Tibial nerve (tissue), 4 donors: ENCODE results near the gene SPOCK3. TPM values are rescaled to one million over a fixed set of nuclear protein-coding genes. Genes with fewer than 3 reads are reported as not detected.

ENCODE experiments used
- DNase-seq, 2 donors: peaks; one replicate each; pipeline ENCODE4 v3.0.0-alpha.2; 2019; ENCODE audit warnings: low spot score in 2 of 2
- H3K27ac ChIP-seq, 4 donors: fragments of 200-600 bp; sonication (generic) in 3 of 4; one replicate each; pipeline ENCODE4 v1.5.1; 2017 to 2019; ENCODE audit warnings: mild to moderate bottlenecking in 1 of 4
- H3K27me3 ChIP-seq, 2 donors: fragments of 200-600 bp; sonication (generic) in 1 of 2; one replicate each; pipeline versions ENCODE4 v1.5.1 to v1.6.0; 2017 to 2019
- H3K36me3 ChIP-seq, 3 donors: fragments of 200-600 bp; sonication (generic); one replicate each; pipeline ENCODE4 v1.5.1; 2018 to 2019
- H3K4me1 ChIP-seq, 4 donors: fragments of 200-600 bp; sonication (generic) in 3 of 4; one replicate each; pipeline ENCODE4 v1.5.1; 2017 to 2019
- H3K4me3 ChIP-seq, 4 donors: fragments of 200-600 bp; sonication (generic) in 3 of 4; one replicate each; pipeline ENCODE4 v1.5.1; 2017 to 2019; ENCODE audit warnings: mild to moderate bottlenecking in 1 of 4, moderate library complexity in 1 of 4
- H3K9me3 ChIP-seq, 4 donors: fragments of 200-600 bp; sonication (generic) in 3 of 4; one replicate each; pipeline ENCODE4 v1.5.1; 2017 to 2019
- EP300 ChIP-seq, 2 donors: sonication (generic); formaldehyde crosslinking; IDR thresholded peaks; one replicate each; pipeline ENCODE4 v1.6.1; 2017; ENCODE audit warnings: antibody characterized with exemption in 2 of 2, mild to moderate bottlenecking in 1 of 2
- POLR2A ChIP-seq, 2 donors: fragments of 450-650 bp; IDR thresholded peaks; one replicate each; pipeline ENCODE4 v1.6.1; 2017; ENCODE audit warnings: antibody characterized with exemption in 2 of 2, mild to moderate bottlenecking in 2 of 2, moderate library complexity in 2 of 2
- WGBS, 2 donors: methylation state at CpG; one replicate each; pipeline ENCODE4 v1.1.5; 2018; 5-methylcytosine and 5-hydroxymethylcytosine counted together
- total RNA-seq, 4 donors: library from RNA; depleted of rRNA; stranded (reverse); fragments of >200 nt; gene quantifications; one replicate each; pipeline ENCODE4 v1.1.0, GENCODE V29; 2016
- TF ChIP-seq, protein P1 (sequence below), 5 experiments: fragments of 200-600 bp in 3 of 5; fragments of 450-650 bp in 2 of 5; sonication (generic) in 3 of 5; IDR thresholded peaks; one replicate each; pipeline ENCODE4 v1.5.1; 2016 to 2019; ENCODE audit warnings: antibody characterized with exemption in 5 of 5, mild to moderate bottlenecking in 3 of 5, moderate library complexity in 2 of 5

SPOCK3 gene
- total RNA-seq, 4 donors from 2014 or later, result 1.5 TPM; not detected in 3

DNA sequence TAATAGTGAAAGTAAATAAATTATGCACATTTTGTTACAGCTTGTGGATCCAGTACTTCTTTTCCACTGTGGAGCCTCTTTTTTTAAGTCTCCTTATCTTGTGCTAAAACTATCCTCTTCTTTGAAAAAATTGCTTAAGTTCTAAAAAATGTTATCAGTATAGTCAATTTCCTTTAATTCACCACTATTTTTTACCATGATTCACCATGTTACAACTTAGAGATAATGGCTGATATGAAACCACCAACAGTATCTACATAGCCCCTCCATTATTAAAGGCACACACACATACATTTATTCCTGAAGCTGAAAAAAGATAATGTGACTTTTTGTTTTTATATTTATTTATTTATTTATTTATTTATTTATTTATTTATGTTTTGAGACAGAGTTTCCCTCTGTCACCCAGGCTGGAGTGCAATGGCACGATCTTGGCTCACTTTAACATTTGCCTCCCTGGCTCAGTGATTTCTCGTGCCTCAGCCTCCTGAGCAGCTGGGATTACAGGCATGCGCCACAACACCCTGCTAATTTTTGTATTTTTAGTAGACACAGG lies 243.2 kb downstream of the SPOCK3 start:
- H3K9me3 ChIP-seq, result no peaks in the 10 kb centered on the region
- DNase-seq, result no peak
- H3K27me3 ChIP-seq, result no peaks in the 10 kb centered on the region
- no peaks in the 10 kb centered on the region for H3K36me3 ChIP-seq
- WGBS, 2 donors, result 94% methylated on average over 3 of the region's 3 CpGs
- no peaks in the 10 kb centered on the region for H3K4me1 ChIP-seq
- TF ChIP-seq EP300 (IDR thresholded peaks at IDR 0.05) (no peak), POLR2A (IDR thresholded peaks at IDR 0.05) (no peak)
- TF ChIP-seq, protein P1, sequence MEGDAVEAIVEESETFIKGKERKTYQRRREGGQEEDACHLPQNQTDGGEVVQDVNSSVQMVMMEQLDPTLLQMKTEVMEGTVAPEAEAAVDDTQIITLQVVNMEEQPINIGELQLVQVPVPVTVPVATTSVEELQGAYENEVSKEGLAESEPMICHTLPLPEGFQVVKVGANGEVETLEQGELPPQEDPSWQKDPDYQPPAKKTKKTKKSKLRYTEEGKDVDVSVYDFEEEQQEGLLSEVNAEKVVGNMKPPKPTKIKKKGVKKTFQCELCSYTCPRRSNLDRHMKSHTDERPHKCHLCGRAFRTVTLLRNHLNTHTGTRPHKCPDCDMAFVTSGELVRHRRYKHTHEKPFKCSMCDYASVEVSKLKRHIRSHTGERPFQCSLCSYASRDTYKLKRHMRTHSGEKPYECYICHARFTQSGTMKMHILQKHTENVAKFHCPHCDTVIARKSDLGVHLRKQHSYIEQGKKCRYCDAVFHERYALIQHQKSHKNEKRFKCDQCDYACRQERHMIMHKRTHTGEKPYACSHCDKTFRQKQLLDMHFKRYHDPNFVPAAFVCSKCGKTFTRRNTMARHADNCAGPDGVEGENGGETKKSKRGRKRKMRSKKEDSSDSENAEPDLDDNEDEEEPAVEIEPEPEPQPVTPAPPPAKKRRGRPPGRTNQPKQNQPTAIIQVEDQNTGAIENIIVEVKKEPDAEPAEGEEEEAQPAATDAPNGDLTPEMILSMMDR (IDR thresholded peaks at IDR 0.05), result no peak
- H3K27ac ChIP-seq, result no peak overlapping the region
- no peak overlapping the region for H3K4me3 ChIP-seq

DNA sequence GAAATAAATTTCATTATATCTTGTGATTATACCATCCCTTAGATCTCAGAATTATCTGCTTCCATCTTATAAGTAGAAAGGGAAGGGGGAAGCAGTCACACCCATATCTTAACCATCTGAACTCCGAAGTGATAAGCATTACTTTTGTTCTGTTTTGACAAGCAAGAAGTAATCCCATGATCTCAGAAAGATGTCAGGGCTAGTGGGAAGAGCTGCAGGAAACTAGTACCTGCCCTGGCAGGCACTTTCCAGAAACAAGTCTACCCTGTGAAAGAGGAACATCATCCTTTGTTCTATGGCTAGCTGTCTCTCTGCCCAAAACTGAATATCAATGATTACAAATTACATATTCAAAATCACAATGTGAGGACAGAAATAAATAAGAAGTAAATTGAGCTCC lies 244.4 kb downstream of the SPOCK3 start:
- no peak overlapping the region for H3K27ac ChIP-seq
- H3K9me3 ChIP-seq, result no peaks in the 10 kb centered on the region
- 67 to 83% methylated on average over 1 of the region's 1 CpG for WGBS, 2 donors
- no peaks in the 10 kb centered on the region for H3K4me1 ChIP-seq
- H3K27me3 ChIP-seq, result no peaks in the 10 kb centered on the region
- DNase-seq, result no peak
- no peak overlapping the region for H3K4me3 ChIP-seq
- TF ChIP-seq EP300 (IDR thresholded peaks at IDR 0.05) (no peak), POLR2A (IDR thresholded peaks at IDR 0.05) (no peak)
- TF ChIP-seq, protein P1 (IDR thresholded peaks at IDR 0.05), result no peak
- H3K36me3 ChIP-seq, result no peaks in the 10 kb centered on the region

DNA sequence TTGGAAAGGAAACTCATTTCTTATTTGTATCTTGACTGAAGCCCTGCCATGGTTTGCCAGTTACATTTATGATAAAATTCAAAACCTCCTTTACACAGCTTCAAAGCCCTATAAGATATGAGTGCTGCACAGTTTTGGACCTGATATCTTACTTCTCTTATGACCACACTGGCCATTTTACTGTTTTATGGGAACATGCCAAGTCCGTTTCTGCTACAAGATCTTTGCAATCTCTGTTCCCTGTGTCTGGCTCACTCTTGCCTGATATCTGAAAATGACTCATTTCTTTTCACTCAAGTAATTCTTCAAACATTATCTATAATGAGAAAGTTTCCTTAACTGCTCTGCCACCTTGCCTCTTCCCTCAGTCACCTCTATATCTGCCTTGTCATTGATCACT lies 247.3 kb downstream of the SPOCK3 start:
- WGBS, 2 donors, result 68% methylated on average over 1 of the region's 1 CpG
- no peaks in the 10 kb centered on the region for H3K4me1 ChIP-seq
- no peak for DNase-seq

DNA sequence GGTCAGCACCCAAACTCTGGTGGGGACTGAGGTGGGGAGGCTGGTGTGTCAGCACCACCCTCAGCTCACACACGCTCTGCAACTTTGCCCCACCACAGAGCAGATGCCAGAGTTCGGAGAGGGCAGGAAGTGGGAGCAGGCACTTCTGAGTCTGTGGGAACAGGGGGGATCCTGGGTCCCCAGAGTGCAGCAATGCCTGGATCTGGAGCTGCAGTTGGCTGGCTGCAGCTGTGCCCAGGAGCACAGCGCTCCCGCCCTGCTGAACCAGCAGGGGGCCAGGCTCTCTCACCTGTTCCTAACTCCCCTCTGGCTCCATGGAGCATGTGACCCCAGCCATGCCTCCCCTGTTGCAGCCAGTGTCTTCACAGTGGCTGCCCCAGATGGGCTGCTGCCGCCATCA lies 252.4 kb downstream of the SPOCK3 start:
- H3K27me3 ChIP-seq, result no peaks in the 10 kb centered on the region
- H3K4me1 ChIP-seq, result no peaks in the 10 kb centered on the region
- TF ChIP-seq, protein P1 (IDR thresholded peaks at IDR 0.05), result no peak
- TF ChIP-seq POLR2A (IDR thresholded peaks at IDR 0.05) (no peak), EP300 (IDR thresholded peaks at IDR 0.05) (no peak)
- peaks cover 0 to 11% (median 0%) of the 10 kb centered on the region in 4 donors for H3K9me3 ChIP-seq
- no peak overlapping the region for H3K27ac ChIP-seq
- 88 to 98% methylated on average over 3 to 4 of the region's 5 CpGs for WGBS, 2 donors
- DNase-seq, result no peak
- no peaks in the 10 kb centered on the region for H3K36me3 ChIP-seq
- H3K4me3 ChIP-seq, result no peak overlapping the region

More for the DNA sequence above, 247.3 kb downstream of the SPOCK3 start:
- TF ChIP-seq EP300 (IDR thresholded peaks at IDR 0.05) (no peak), POLR2A (IDR thresholded peaks at IDR 0.05) (no peak)
- TF ChIP-seq, protein P1 (IDR thresholded peaks at IDR 0.05), result no peak
- H3K27me3 ChIP-seq, result no peaks in the 10 kb centered on the region
- no peaks in the 10 kb centered on the region for H3K36me3 ChIP-seq
- no peak overlapping the region for H3K4me3 ChIP-seq
- no peaks in the 10 kb centered on the region for H3K9me3 ChIP-seq
- no peak overlapping the region for H3K27ac ChIP-seq

DNA sequence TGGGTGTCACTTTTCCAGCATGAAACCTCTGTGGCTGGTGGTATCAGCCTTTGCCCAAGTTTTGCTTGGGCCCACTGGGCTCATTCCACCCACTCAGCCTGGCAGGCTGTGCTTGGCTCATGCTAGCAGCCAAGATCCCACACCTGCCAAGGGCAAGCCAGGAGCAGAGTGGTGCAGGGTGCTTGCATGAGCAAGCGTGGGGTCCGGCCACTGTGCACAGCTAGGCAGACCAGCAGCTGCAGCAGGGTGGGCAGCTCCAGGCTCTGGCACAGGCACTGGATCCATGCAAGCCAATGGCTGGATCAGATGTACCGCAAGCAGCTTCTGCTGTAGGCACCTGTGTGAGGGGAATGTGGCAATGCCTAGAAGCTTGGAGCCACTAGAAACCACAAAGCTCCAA lies 253.9 kb downstream of the SPOCK3 start:
- 100% methylated on average over 2 to 3 of the region's 3 CpGs for WGBS, 2 donors
- Histone ChIP-seq H3K27me3 (no peaks in the 10 kb centered on the region), H3K4me1 (no peaks in the 10 kb centered on the region), H3K27ac (no peak overlapping the region), H3K9me3 (peaks cover 0 to 11% (median 0%) of the 10 kb centered on the region in 4 donors), H3K4me3 (no peak overlapping the region), H3K36me3 (no peaks in the 10 kb centered on the region)
- no peak for TF ChIP-seq EP300 (IDR thresholded peaks at IDR 0.05)
- DNase-seq, result no peak

DNA sequence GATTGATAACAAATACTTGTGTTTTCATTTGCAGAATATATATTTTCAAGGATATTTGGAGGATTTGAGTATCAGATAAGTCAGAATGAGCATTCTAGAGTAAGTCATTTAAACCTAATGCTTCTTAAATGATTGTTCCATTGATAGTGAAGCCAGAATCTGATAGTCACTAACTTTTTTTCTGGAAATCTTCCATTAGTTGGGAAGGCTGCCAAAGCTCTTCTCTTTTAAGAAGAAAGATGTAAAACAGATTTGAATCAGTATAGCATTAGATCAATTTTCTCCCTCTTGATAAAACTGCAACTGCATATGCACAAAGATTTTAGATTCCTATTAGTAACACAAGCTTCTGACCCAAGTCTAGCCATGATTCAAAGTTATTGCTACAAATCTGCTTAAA lies 256.7 kb downstream of the SPOCK3 start:
- H3K4me3 ChIP-seq, result no peak overlapping the region
- no peaks in the 10 kb centered on the region for H3K27me3 ChIP-seq
- peaks cover 0 to 11% (median 0%) of the 10 kb centered on the region in 4 donors for H3K9me3 ChIP-seq
- no peaks in the 10 kb centered on the region for H3K4me1 ChIP-seq
- no peaks in the 10 kb centered on the region for H3K36me3 ChIP-seq
- H3K27ac ChIP-seq, result no peak overlapping the region
- DNase-seq, result no peak
- TF ChIP-seq POLR2A (IDR thresholded peaks at IDR 0.05) (no peak), EP300 (IDR thresholded peaks at IDR 0.05) (no peak)
- TF ChIP-seq, protein P1 (IDR thresholded peaks at IDR 0.05), result no peak
